ENCODE results near the gene TMED7. TPM values are rescaled to one million over a fixed set of nuclear protein-coding genes. Genes with fewer than 3 reads are reported as not detected.

Gene TMED7
- total RNA-seq, 2 donors from 2014 or later: 33.1 to 38.4 TPM

GRCh38 chr5:115601701-115602590 lies 23.9 kb downstream of the TMED7 start, which contains the start of gene TICAM2:
Gene TICAM2, minus strand, starts transcription at chr5:115602479. Its CDS starts 21,223 bp downstream, at chr5:115581256.
- H3K36me3 Mint-ChIP-seq: peaks cover 4 to 15% of the 10 kb centered on the region in 2 donors
- peak within 1 kb of the TSS; percentile 33 to 53 for H3K27ac Mint-ChIP-seq
- H3K9me3 Mint-ChIP-seq: no peaks in the 10 kb centered on the region
- ATAC-seq (peak; percentile 88 to 92), DNase-seq (ENCODE audit: low spot score in 2 of 2) (peak; percentile 60 to 88)

GRCh38 chr5:115600766-115601165 lies 25.1 kb downstream of the TMED7 start:
- Mint-ChIP-seq H3K9me3 (no peaks in the 10 kb centered on the region), H3K27ac (no peak overlapping the region), H3K36me3 (peaks cover 4 to 14% of the 10 kb centered on the region in 2 donors)
- DNase-seq (ENCODE audit: low spot score in 2 of 2): no peak
- peak in 1 of 2 donors; percentile 35 for ATAC-seq

GRCh38 chr5:115599924-115600323 lies 25.9 kb downstream of the TMED7 start:
- DNase-seq (ENCODE audit: low spot score in 2 of 2) (no peak), ATAC-seq (no peak)
- no peak overlapping the region for H3K27ac Mint-ChIP-seq
- H3K9me3 Mint-ChIP-seq: no peaks in the 10 kb centered on the region
- peaks cover 0 to 10% of the 10 kb centered on the region in 2 donors for H3K36me3 Mint-ChIP-seq

GRCh38 chr5:115599502-115599901 lies 26.3 kb downstream of the TMED7 start:
- no peak for DNase-seq (ENCODE audit: low spot score in 2 of 2)
- H3K36me3 Mint-ChIP-seq: peaks cover 0 to 10% of the 10 kb centered on the region in 2 donors
- no peaks in the 10 kb centered on the region for H3K9me3 Mint-ChIP-seq
- no peak overlapping the region for H3K27ac Mint-ChIP-seq
- ATAC-seq: no peak

GRCh38 chr5:115594128-115595047 lies 31.4 kb downstream of the TMED7 start:
- Mint-ChIP-seq H3K27ac (no peak overlapping the region), H3K36me3 (no peaks in the 10 kb centered on the region), H3K9me3 (no peaks in the 10 kb centered on the region)
- ATAC-seq (no peak), DNase-seq (ENCODE audit: low spot score in 2 of 2) (no peak)

GRCh38 chr5:115589043-115589442 lies 36.8 kb downstream of the TMED7 start:
- H3K36me3 Mint-ChIP-seq: no peaks in the 10 kb centered on the region
- H3K27ac Mint-ChIP-seq: no peak overlapping the region
- ATAC-seq (no peak), DNase-seq (ENCODE audit: low spot score in 2 of 2) (no peak)
- no peaks in the 10 kb centered on the region for H3K9me3 Mint-ChIP-seq

GRCh38 chr5:115588640-115589039 lies 37.2 kb downstream of the TMED7 start:
- ATAC-seq: no peak
- no peak for DNase-seq (ENCODE audit: low spot score in 2 of 2)
- H3K36me3 Mint-ChIP-seq: no peaks in the 10 kb centered on the region
- no peaks in the 10 kb centered on the region for H3K9me3 Mint-ChIP-seq
- H3K27ac Mint-ChIP-seq: no peak overlapping the region

- DNase-seq (ENCODE audit: low spot score in 2 of 2): no peak
- ATAC-seq: no peak
- no peaks in the 10 kb centered on the region for H3K9me3 Mint-ChIP-seq
- H3K36me3 Mint-ChIP-seq: no peaks in the 10 kb centered on the region
- no peak overlapping the region for H3K27ac Mint-ChIP-seq
Observed at GRCh38 chr5:115586525-115587146, 39.2 kb downstream of the TMED7 start.

- H3K27ac Mint-ChIP-seq: no peak overlapping the region
- DNase-seq (ENCODE audit: low spot score in 2 of 2) (no peak), ATAC-seq (no peak)
- no peaks in the 10 kb centered on the region for H3K36me3 Mint-ChIP-seq
- no peaks in the 10 kb centered on the region for H3K9me3 Mint-ChIP-seq
Observed at GRCh38 chr5:115585265-115585664, 40.6 kb downstream of the TMED7 start.

GRCh38 chr5:115584501-115584900 lies 41.3 kb downstream of the TMED7 start:
- no peaks in the 10 kb centered on the region for H3K36me3 Mint-ChIP-seq
- ATAC-seq (no peak), DNase-seq (ENCODE audit: low spot score in 2 of 2) (no peak)
- no peaks in the 10 kb centered on the region for H3K9me3 Mint-ChIP-seq
- H3K27ac Mint-ChIP-seq: no peak overlapping the region

- no peak for ATAC-seq
- Mint-ChIP-seq H3K36me3 (no peaks in the 10 kb centered on the region), H3K27ac (no peak overlapping the region), H3K9me3 (no peaks in the 10 kb centered on the region)
- DNase-seq (ENCODE audit: low spot score in 2 of 2): no peak
Observed at GRCh38 chr5:115583474-115583873, 42.4 kb downstream of the TMED7 start.

GRCh38 chr5:115580941-115581340 lies 44.9 kb downstream of the TMED7 start:
- DNase-seq (ENCODE audit: low spot score in 2 of 2) (no peak), ATAC-seq (no peak)
- Mint-ChIP-seq H3K36me3 (no peaks in the 10 kb centered on the region), H3K27ac (no peak overlapping the region), H3K9me3 (no peaks in the 10 kb centered on the region)

- no peaks in the 10 kb centered on the region for H3K9me3 Mint-ChIP-seq
- no peaks in the 10 kb centered on the region for H3K36me3 Mint-ChIP-seq
- DNase-seq (ENCODE audit: low spot score in 2 of 2) (no peak), ATAC-seq (no peak)
- no peak overlapping the region for H3K27ac Mint-ChIP-seq
Observed at GRCh38 chr5:115579747-115580173, 46.1 kb downstream of the TMED7 start.

- H3K27ac Mint-ChIP-seq: no peak overlapping the region
- H3K9me3 Mint-ChIP-seq: no peaks in the 10 kb centered on the region
- no peaks in the 10 kb centered on the region for H3K36me3 Mint-ChIP-seq
- no peak for ATAC-seq
- DNase-seq (ENCODE audit: low spot score in 2 of 2): no peak
Observed at GRCh38 chr5:115579216-115579615, 46.6 kb downstream of the TMED7 start.

GRCh38 chr5:115578657-115579056 lies 47.2 kb downstream of the TMED7 start:
- H3K36me3 Mint-ChIP-seq: no peaks in the 10 kb centered on the region
- no peaks in the 10 kb centered on the region for H3K9me3 Mint-ChIP-seq
- no peak for ATAC-seq
- no peak for DNase-seq (ENCODE audit: low spot score in 2 of 2)
- H3K27ac Mint-ChIP-seq: no peak overlapping the region

GRCh38 chr5:115577741-115578140 lies 48.1 kb downstream of the TMED7 start:
- no peak for DNase-seq (ENCODE audit: low spot score in 2 of 2)
- no peaks in the 10 kb centered on the region for H3K9me3 Mint-ChIP-seq
- ATAC-seq: no peak
- H3K36me3 Mint-ChIP-seq: no peaks in the 10 kb centered on the region
- H3K27ac Mint-ChIP-seq: no peak overlapping the region

GRCh38 chr5:115577329-115577728 lies 48.5 kb downstream of the TMED7 start:
- Mint-ChIP-seq H3K36me3 (no peaks in the 10 kb centered on the region), H3K27ac (no peak overlapping the region), H3K9me3 (no peaks in the 10 kb centered on the region)
- ATAC-seq: no peak
- DNase-seq (ENCODE audit: low spot score in 2 of 2): no peak
